HL-60 (cell line): ENCODE results near the gene CCDC57.

Experiments used
- DNase-seq, 2 experiments: peaks; one replicate each; pipeline ENCODE4 v3.0.0-alpha.2; 2010 to 2020; ENCODE audit warnings: low read depth in 1 of 2, low spot score in 1 of 2
- H3K27ac ChIP-seq: fragments of 250-450 bp; sonication (Bioruptor Pico); replicated peaks from 2 replicates; pipeline ENCODE4 v1.5.1; 2020; ENCODE audit warnings: mild to moderate bottlenecking, moderate library complexity
- H3K27me3 ChIP-seq: fragments of 250-450 bp; sonication (Bioruptor Pico); 2 replicates; pipeline ENCODE4 v1.5.1; 2021; ENCODE audit warnings: mild to moderate bottlenecking, moderate library complexity; ENCODE audit not compliant: insufficient read depth, poor library complexity, severe bottlenecking
- H3K4me3 ChIP-seq: replicated peaks from 2 replicates; pipeline ENCODE4 v1.5.1; 2011; ENCODE audit warnings: mild to moderate bottlenecking, control low read depth, low read length; ENCODE audit not compliant: insufficient read depth
- CTCF ChIP-seq: IDR thresholded peaks from one replicate; pipeline ENCODE4 v1.5.1; 2011; ENCODE audit warnings: low read length, control low read depth, inconsistent platforms; ENCODE audit not compliant: insufficient read depth
- GABPA ChIP-seq: IDR thresholded peaks from 2 replicates; pipeline ENCODE4 v1.6.1; 2012; ENCODE audit warnings: low read depth
- POLR2AphosphoS5 ChIP-seq: IDR thresholded peaks from 2 replicates; pipeline ENCODE4 v1.6.1; 2012; ENCODE audit warnings: low read depth
- SPI1 ChIP-seq: IDR thresholded peaks from 2 replicates; pipeline ENCODE4 v1.6.1; 2012; ENCODE audit warnings: low read depth, mild to moderate bottlenecking, borderline replicate concordance
- TF ChIP-seq, protein P1 (sequence below): IDR thresholded peaks from 2 replicates; pipeline ENCODE4 v1.6.1; 2012; ENCODE audit warnings: low read depth; ENCODE audit not compliant: insufficient replicate concordance

Gene CCDC57

DNA sequence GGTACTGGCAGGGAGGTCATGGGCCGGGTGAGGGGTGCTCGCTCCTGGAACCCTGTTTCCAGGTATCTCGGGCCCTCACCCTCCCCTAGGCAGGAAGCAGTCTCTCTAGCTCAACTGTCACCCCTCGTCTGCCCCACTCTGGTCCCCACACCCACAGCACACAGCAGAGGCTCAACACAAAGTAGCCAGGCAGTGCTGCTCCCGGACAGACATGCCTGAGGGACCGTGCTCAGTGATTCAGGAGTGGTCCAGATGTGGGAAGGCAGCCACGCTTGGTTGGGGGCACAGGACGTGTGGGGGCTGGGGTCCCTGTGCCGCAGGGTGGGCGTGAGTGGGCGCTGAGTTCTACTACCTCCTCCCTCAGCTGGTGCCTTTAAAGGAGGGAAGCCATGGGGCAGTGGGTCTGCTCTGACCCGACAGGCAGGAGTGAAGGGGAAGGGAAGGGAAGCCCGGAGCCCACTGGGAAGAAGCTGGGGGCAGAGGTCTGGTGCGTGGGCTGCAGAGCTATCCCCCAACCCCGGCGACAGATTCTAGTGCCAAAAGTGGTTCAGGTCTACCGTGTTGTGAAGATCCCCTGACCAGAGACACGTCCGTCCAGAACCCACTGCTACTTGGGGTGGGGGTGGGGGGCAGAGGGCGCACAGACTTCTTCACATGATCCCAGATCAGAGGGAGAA is 28.0 kb upstream of the CCDC57 start:
- Histone ChIP-seq H3K27ac (peak overlapping the region; percentile 91), H3K27me3 (no peaks in the 10 kb centered on the region), H3K4me3 (no peak overlapping the region)
- DNase-seq, result peak; percentile 42 to 57
- TF ChIP-seq, protein P1, sequence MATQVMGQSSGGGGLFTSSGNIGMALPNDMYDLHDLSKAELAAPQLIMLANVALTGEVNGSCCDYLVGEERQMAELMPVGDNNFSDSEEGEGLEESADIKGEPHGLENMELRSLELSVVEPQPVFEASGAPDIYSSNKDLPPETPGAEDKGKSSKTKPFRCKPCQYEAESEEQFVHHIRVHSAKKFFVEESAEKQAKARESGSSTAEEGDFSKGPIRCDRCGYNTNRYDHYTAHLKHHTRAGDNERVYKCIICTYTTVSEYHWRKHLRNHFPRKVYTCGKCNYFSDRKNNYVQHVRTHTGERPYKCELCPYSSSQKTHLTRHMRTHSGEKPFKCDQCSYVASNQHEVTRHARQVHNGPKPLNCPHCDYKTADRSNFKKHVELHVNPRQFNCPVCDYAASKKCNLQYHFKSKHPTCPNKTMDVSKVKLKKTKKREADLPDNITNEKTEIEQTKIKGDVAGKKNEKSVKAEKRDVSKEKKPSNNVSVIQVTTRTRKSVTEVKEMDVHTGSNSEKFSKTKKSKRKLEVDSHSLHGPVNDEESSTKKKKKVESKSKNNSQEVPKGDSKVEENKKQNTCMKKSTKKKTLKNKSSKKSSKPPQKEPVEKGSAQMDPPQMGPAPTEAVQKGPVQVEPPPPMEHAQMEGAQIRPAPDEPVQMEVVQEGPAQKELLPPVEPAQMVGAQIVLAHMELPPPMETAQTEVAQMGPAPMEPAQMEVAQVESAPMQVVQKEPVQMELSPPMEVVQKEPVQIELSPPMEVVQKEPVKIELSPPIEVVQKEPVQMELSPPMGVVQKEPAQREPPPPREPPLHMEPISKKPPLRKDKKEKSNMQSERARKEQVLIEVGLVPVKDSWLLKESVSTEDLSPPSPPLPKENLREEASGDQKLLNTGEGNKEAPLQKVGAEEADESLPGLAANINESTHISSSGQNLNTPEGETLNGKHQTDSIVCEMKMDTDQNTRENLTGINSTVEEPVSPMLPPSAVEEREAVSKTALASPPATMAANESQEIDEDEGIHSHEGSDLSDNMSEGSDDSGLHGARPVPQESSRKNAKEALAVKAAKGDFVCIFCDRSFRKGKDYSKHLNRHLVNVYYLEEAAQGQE, result no peak
- TF ChIP-seq SPI1, result no peak

- Histone ChIP-seq H3K4me3 (no peak overlapping the region), H3K27me3 (no peaks in the 10 kb centered on the region), H3K27ac (peak overlapping the region; percentile 91)
- TF ChIP-seq, protein P1, result no peak
- TF ChIP-seq POLR2AphosphoS5, result peak; percentile 39; the same call in 1 of the 2 replicates
- TF ChIP-seq GABPA, result no peak
- no peak for TF ChIP-seq CTCF
- DNase-seq, result peak; percentile 49 to 57
These were observed 27.4 kb upstream of the CCDC57 start for GRCh38 chr17:82239926-82240505.

DNA sequence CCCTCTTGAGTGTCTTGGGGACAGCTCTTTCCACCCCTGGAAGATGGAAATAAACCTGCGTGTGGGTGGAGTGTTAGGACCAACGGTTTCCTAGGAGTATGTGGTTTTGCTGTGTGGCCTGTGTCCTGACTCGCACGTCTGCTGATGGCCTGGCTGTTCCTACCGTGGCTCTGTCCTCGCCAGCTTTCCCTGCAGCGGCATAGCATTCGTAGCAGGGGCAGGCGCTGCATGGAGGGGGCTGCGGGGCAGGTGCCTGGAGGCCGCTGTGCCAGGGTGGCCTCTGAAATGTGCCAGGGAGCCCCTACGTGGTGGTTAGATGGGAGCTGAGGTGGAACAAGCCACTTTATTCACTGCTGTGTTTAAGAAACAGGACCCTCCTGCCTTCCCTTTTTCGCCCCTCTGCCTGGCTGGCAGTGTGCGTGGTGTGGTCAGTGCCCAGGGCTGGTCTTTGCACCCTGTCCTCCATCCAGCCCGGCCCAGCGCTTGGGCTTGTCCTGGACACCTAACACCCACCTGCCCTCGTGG is 26.8 kb upstream of the CCDC57 start:
- Histone ChIP-seq H3K27ac (peak overlapping the region; percentile 91), H3K4me3 (no peak overlapping the region; the same call in 1 of the 2 replicates), H3K27me3 (no peaks in the 10 kb centered on the region)
- peak; percentile 47 to 56 for DNase-seq
- TF ChIP-seq, protein P1, result no peak
- no peak for TF ChIP-seq GABPA
- TF ChIP-seq CTCF, result no peak
- peak; percentile 6; the same call in 1 of the 2 replicates for TF ChIP-seq POLR2AphosphoS5
- TF ChIP-seq SPI1, result peak; percentile 13; the same call in 1 of the 2 replicates
